OCI-LY1 (cell line): Measurements from ENCODE around the gene VSTM4.

ENCODE experiments used
- H2AFZ ChIP-seq: fragments of 200-600 bp; sonication (generic), shearing (Covaris generic); 2 replicates; pipeline ENCODE4 v1.6.0; 2014; ENCODE audit warnings: antibody characterized with exemption, mild to moderate bottlenecking, low read length
- H3F3A ChIP-seq: fragments of 200-600 bp; sonication (generic), shearing (Covaris generic); 2 replicates; pipeline ENCODE4 v1.6.0; 2014; ENCODE audit warnings: mild to moderate bottlenecking, antibody characterized with exemption, low read length, moderate library complexity; ENCODE audit not compliant: insufficient read depth
- H3K27ac ChIP-seq: fragments of 200-600 bp; sonication (generic); 2 replicates; pipeline ENCODE4 v1.5.1; 2014; ENCODE audit warnings: low read length, mixed run types, mild to moderate bottlenecking, low read depth; ENCODE audit not compliant: poor library complexity, severe bottlenecking
- H3K27me3 ChIP-seq: fragments of 200-600 bp; sonication (generic); 2 replicates; pipeline ENCODE4 v1.6.0; 2014; ENCODE audit warnings: antibody characterized with exemption, mild to moderate bottlenecking, low read length, moderate library complexity; ENCODE audit not compliant: insufficient read depth
- H3K36me3 ChIP-seq: fragments of 200-600 bp; sonication (generic); 2 replicates; pipeline ENCODE4 v1.6.1; 2014; ENCODE audit warnings: mild to moderate bottlenecking, antibody characterized with exemption, low read length, moderate library complexity, mixed read lengths; ENCODE audit not compliant: insufficient read depth
- H3K4me1 ChIP-seq: fragments of 200-600 bp; sonication (generic); 2 replicates; pipeline ENCODE4 v1.5.1; 2014; ENCODE audit warnings: mild to moderate bottlenecking, low read length, moderate library complexity; ENCODE audit not compliant: insufficient read depth, severe bottlenecking
- H3K4me2 ChIP-seq: fragments of 200-600 bp; sonication (generic), shearing (Covaris generic); 2 replicates; pipeline ENCODE4 v1.6.1; 2014; ENCODE audit warnings: low read length
- H3K4me3 ChIP-seq: fragments of 200-600 bp; sonication (generic); 2 replicates; pipeline ENCODE4 v1.5.1; 2014; ENCODE audit warnings: low read length, low read depth, mild to moderate bottlenecking, mixed read lengths; ENCODE audit not compliant: poor library complexity, severe bottlenecking
- H3K79me2 ChIP-seq: fragments of 200-600 bp; shearing (Covaris generic); 2 replicates; pipeline ENCODE4 v1.6.1; 2016; ENCODE audit warnings: mixed run types, low read length, mixed read lengths; ENCODE audit not compliant: insufficient read depth
- H3K9ac ChIP-seq: fragments of 200-600 bp; sonication (generic), shearing (Covaris generic); 2 replicates; pipeline ENCODE4 v1.6.1; 2014; ENCODE audit warnings: mild to moderate bottlenecking, low read length, mixed read lengths
- H3K9me2 ChIP-seq: fragments of 200-600 bp; sonication (generic), shearing (Covaris generic); 2 replicates; pipeline ENCODE4 v1.6.1; 2014; ENCODE audit warnings: low read depth, mild to moderate bottlenecking, low read length, mixed read lengths
- H3K9me3 ChIP-seq: fragments of 200-600 bp; shearing (Covaris generic); 2 replicates; pipeline ENCODE4 v1.6.1; 2014; ENCODE audit warnings: low read length, mixed read lengths
- H4K20me1 ChIP-seq: fragments of 200-600 bp; sonication (generic), shearing (Covaris generic); 2 replicates; pipeline ENCODE4 v1.6.0; 2016; ENCODE audit warnings: mild to moderate bottlenecking, low read length; ENCODE audit not compliant: insufficient read depth
- EZH2 ChIP-seq: fragments of 200-600 bp; sonication (generic), shearing (Covaris generic); IDR thresholded peaks from 2 replicates; pipeline ENCODE4 v1.8.0; 2017; ENCODE audit warnings: borderline replicate concordance, mixed run types, mild to moderate bottlenecking, antibody characterized with exemption, low read length, moderate library complexity, mixed read lengths
- TF ChIP-seq, protein P1 (sequence below): fragments of 200-600 bp; sonication (generic), shearing (Covaris generic); IDR thresholded peaks from 2 replicates; pipeline ENCODE4 v1.5.1; 2017; ENCODE audit warnings: mild to moderate bottlenecking, antibody characterized with exemption, low read length, moderate library complexity, mixed read lengths

The VSTM4 gene

GRCh38 chr10:49096890-49097445, 18.4 kb downstream of the VSTM4 start:
- Histone ChIP-seq H3K4me3 (no peak overlapping the region), H2AFZ (no peak overlapping the region), H3K9me2 (no peaks in the 10 kb centered on the region), H3K4me2 (no peak overlapping the region), H3K27ac (no peak overlapping the region), H3K27me3 (no peaks in the 10 kb centered on the region; the same call in 1 of the 2 replicates), H3K4me1 (no peaks in the 10 kb centered on the region), H4K20me1 (no peaks in the 10 kb centered on the region), H3K79me2 (no peaks in the 10 kb centered on the region), H3F3A (no peaks in the 10 kb centered on the region), H3K9me3 (no peaks in the 10 kb centered on the region), H3K9ac (no peak overlapping the region), H3K36me3 (no peaks in the 10 kb centered on the region)
- TF ChIP-seq, protein P1, sequence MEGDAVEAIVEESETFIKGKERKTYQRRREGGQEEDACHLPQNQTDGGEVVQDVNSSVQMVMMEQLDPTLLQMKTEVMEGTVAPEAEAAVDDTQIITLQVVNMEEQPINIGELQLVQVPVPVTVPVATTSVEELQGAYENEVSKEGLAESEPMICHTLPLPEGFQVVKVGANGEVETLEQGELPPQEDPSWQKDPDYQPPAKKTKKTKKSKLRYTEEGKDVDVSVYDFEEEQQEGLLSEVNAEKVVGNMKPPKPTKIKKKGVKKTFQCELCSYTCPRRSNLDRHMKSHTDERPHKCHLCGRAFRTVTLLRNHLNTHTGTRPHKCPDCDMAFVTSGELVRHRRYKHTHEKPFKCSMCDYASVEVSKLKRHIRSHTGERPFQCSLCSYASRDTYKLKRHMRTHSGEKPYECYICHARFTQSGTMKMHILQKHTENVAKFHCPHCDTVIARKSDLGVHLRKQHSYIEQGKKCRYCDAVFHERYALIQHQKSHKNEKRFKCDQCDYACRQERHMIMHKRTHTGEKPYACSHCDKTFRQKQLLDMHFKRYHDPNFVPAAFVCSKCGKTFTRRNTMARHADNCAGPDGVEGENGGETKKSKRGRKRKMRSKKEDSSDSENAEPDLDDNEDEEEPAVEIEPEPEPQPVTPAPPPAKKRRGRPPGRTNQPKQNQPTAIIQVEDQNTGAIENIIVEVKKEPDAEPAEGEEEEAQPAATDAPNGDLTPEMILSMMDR: no peak
- TF ChIP-seq EZH2: no peak

GRCh38 chr10:49094646-49095045, 20.7 kb downstream of the VSTM4 start:
- no peaks in the 10 kb centered on the region for H3K79me2 ChIP-seq
- no peak overlapping the region for H3K4me2 ChIP-seq
- no peaks in the 10 kb centered on the region for H3K4me1 ChIP-seq
- no peak overlapping the region for H2AFZ ChIP-seq
- no peaks in the 10 kb centered on the region for H3K9me3 ChIP-seq
- no peaks in the 10 kb centered on the region for H3K9me2 ChIP-seq
- TF ChIP-seq EZH2: no peak
- TF ChIP-seq, protein P1: no peak
- no peaks in the 10 kb centered on the region; the same call in 1 of the 2 replicates for H3K27me3 ChIP-seq
- H3K4me3 ChIP-seq: no peak overlapping the region
- H3F3A ChIP-seq: no peaks in the 10 kb centered on the region
- no peak overlapping the region for H3K9ac ChIP-seq
- H3K27ac ChIP-seq: no peak overlapping the region
- H4K20me1 ChIP-seq: no peaks in the 10 kb centered on the region
- H3K36me3 ChIP-seq: no peaks in the 10 kb centered on the region

DNA sequence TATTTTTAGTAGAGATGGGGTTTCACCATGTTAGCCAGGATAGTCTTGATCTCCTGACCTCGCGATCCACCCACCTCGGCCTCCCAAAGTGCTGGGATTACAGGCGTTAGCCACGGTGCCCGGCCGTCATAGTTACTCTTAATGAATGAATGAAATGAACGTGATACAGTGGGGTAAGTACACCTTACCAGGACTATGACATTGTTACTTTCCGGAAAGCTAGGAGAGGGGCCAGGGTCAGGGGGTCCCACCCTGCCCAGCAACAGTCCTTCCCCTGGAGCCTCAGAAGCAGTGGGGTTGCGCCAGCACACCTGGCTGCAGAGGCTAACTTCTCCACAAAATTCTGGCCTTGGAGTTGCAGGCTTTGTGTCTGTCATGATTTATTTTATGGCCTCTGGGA, 21.4 kb downstream of the VSTM4 start:
- no peak for TF ChIP-seq EZH2
- TF ChIP-seq, protein P1: no peak
- Histone ChIP-seq H4K20me1 (no peaks in the 10 kb centered on the region), H3K27me3 (no peaks in the 10 kb centered on the region), H3K4me3 (no peak overlapping the region), H3K36me3 (no peaks in the 10 kb centered on the region), H3K9me2 (no peaks in the 10 kb centered on the region), H3K4me2 (no peak overlapping the region), H3K79me2 (no peaks in the 10 kb centered on the region), H2AFZ (no peak overlapping the region), H3K27ac (no peak overlapping the region), H3K4me1 (no peaks in the 10 kb centered on the region), H3F3A (no peaks in the 10 kb centered on the region), H3K9ac (no peak overlapping the region), H3K9me3 (no peaks in the 10 kb centered on the region)
